IPS-NIHi7 (cell line): Measurements from ENCODE around the gene OR6C65.
"Not testable (repeated sequence)": the region's sequence is repeated elsewhere in the genome, so short reads cannot be mapped to it uniquely, and the experiment has no call there.

ENCODE experiments used
- DNase-seq: peaks from one replicate; pipeline ENCODE4 v3.0.0; 2012; ENCODE audit warnings: mixed read lengths; ENCODE audit errors: extremely low spot score

Gene OR6C65

DNA sequence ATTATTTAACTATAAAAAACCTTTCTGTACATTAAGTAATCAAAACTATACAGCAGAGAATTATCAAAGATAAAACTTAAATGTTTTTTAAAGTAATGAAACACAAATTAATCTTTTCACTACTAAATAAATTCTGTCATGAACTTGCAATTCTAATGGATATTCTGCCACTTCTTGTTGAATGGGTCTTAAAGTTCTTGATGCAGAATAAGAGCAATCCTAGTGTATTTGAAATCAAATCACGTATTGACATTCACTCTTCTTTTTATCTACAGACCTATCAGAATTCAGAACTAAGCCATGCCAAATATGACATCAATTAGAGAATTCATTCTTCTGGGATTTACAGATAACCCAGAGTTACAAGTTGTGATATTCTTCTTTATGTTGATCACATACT is at the start of gene OR6C65:
Gene OR6C65, plus strand, starts transcription at position 301 of the 400 bp plus-strand sequence. Its CDS starts 0 bp downstream, at position 301.
- DNase-seq: no peak

DNA sequence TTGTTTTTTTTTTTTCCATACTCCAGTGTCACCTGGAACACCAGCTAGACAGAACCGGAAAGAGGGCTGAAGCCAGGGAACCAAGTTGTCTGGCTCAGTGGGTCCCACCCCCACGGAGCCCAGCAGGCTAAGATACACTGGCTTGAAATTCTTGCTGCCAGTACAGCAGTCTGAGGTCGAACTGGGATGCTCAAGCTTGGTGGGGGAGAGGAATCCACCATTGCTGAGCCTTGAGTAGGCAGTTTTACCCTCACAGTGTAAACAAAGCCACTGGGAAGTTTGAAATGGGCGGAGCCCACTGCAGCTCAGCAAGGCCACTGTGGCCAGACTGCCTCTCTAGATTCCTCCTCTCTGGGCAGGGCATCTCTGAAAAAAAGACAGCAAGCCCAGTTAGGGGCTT is 45.0 kb upstream of the OR6C65 start:
- not testable (repeated sequence) for DNase-seq

DNA sequence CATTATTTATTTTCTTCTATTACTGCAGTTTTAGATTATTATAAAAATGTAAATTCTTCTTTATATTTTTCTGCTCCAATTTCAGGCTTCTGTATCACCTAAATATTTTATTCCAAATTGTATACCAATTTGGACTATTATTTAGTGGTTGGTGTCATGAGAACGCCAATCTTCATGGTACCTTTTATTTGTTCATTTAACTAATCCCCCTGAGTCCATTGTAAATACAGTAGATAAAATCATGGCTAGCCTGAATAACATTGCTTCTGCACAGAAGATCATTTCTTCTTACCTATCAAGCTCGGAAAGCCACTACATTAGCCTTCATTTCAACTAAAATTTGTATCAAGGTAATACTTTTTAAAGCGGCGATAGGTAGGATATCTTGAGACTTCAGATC is 37.7 kb upstream of the OR6C65 start, which contains the start of gene OR6C75:
Gene OR6C75, plus strand, starts transcription at position 301 of the 400 bp plus-strand sequence. CDS start 2,136 bp downstream, outside the sequence.
- DNase-seq: no peak

DNA sequence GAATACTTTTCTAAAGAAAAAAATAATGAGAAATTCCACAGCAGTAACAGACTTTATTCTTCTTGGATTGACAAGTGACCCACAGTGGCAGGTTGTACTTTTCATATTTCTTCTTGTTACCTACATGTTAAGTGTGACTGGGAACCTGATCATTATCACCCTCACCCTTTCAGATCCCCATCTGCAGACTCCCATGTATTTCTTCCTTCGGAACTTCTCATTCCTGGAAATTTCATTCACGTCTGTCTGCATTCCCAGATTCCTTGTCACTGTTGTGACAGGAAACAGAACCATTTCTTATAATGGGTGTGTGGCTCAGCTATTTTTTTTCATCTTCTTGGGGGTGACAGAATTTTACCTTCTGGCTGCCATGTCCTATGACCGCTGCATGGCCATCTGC is 35.2 kb upstream of the OR6C65 start:
- DNase-seq: no peak

DNA sequence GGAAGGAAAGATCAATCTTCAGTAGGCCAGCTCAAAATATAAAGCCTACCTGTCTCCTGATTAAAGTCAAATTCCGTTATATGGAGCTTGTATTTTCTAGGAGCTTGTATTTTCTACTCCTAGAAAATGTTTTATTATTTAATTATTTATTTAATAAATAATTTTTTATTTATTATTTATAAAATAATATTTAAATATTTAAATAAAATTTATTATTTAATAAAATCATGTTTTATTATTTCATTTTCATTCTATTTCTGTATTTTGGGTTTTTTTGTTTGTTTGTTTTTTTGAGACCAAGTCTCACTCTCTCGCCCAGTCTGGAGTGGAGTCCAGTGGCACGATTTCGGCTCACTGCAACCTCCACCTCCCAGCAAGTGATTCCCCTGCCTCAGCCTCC is 27.8 kb upstream of the OR6C65 start:
- DNase-seq: no peak

DNA sequence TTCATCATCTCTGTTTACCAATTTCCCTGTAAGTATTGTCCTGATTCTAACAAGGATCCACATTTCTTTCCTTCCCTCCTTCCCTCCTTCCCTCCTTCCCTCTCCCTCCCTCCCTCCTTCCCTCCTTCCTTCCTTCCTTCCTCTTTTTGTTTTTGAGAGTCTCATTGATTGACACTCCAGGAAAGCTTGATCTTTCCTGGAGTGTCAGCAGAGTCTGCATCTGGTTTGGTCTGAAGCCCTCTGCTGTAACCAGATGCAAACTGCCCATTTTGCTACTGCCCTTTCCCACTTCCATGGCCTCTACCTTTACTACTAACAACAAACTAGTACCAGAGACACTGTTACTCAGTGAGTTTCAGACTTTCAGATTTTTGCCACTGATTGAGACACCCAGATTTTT is 14.4 kb upstream of the OR6C65 start:
- DNase-seq: peak; percentile 34

DNA sequence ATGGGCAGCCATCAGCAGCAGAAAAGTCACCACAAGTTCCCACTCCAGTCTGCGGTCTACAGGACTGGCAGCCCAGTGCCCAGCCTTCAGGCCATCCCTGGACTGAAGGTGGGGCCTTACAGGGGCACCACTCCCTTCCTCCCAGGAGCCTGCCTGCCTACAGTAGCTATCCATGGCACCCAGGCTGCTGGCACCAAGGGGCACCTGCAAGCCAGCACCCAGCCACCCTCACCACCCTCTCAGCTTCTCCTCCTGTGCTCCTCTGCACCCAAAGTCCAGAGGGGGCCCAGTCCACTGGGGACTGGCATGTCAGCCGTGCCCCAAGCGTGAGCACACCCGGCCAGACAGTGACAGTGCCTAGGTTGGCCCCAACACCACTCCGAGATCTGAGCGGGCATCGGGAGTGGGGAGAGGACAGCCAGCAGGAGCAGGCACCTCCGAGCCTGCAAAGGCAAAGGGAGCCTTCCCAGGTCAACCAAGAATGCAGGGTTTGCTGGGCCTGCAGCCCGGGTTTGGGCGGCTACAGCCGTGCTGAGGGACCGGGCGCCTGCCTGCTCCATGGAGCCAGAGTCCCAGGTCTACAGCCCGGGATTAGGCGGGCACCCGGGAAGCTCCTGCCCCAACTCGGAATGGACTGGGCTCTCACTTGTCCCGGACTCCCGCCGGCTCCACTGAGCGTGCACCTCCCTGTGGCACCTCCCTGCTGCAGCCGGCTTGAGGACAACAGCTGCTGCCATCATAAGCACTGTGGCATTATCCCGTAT is 8.1 kb upstream of the OR6C65 start:
- DNase-seq: no peak

DNA sequence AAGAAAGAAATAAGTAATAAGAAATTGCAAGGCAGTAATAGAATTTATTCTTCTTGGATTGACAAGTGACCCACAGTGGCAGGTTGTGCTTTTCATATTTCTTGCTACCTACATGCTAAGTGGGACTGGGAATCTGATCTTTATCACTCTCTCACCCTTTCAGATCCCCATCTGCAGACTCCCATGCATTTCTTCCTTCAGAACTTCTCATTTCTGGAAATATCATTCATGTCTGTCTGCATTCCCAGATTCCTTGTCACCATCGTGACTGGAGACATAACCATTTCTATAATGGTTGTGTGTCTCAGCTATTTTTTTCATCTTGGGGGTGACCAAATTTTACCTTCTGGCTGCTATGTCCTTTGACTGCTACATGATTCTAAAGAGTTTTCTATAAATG is 4.0 kb upstream of the OR6C65 start:
- DNase-seq: no peak

DNA sequence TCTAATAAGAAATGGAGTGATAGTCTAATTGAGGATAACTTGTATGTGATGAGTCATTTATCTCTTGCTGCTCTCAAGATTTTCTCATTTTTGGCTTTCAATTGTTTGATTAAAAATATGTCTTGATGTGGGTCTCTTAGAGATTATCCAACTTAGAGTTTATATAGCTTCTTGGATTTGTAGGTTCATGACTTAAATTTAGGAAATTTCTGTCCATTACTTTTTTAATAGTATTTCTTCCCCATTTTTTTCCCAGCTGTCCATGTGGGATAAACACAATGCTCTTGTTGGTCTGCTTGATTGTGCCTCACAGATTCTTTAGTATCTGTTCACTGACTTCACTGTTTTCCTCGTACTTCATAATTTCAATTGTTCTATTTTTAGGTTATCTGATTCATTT is 7.5 kb downstream of the OR6C65 start:
- DNase-seq: no peak

DNA sequence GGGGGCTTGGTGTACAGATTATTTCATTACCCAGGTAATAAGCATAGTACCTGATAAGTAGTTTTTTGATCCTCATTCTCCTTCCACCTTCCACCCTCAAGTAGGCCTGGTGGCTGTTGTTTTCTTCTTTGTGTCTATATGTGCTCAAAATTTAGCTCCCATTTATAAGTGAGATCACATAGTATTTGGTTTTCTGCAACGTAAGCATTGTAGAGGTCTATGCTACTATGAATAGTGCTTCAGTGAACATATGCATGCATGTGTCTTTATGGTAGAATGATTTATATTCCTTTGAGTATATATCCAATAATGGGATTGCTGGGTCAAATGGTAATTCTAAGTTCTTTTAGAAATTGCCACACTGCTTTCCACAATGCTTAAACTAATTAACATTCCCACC is 8.8 kb downstream of the OR6C65 start:
- DNase-seq: not testable (repeated sequence)

DNA sequence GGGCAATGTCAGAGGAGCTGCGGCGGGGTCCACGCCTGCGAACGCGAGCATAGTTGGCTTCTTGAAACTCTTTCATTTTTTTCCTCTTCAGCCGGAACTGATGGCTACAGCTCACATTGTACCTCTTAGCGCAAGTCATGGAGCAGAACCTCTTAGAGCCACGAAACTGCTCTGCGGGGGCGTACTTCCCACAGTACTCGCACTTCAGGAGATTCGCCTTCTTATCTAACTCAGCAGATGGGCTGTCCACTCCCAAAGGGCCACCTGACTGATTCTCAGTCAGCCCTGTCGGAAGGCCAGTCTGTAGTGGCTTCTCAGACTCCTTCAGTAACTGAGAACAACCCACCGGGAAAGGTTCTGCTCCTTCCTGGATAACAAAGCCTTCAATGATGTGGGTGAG is 11.8 kb downstream of the OR6C65 start:
- not testable (repeated sequence) for DNase-seq

DNA sequence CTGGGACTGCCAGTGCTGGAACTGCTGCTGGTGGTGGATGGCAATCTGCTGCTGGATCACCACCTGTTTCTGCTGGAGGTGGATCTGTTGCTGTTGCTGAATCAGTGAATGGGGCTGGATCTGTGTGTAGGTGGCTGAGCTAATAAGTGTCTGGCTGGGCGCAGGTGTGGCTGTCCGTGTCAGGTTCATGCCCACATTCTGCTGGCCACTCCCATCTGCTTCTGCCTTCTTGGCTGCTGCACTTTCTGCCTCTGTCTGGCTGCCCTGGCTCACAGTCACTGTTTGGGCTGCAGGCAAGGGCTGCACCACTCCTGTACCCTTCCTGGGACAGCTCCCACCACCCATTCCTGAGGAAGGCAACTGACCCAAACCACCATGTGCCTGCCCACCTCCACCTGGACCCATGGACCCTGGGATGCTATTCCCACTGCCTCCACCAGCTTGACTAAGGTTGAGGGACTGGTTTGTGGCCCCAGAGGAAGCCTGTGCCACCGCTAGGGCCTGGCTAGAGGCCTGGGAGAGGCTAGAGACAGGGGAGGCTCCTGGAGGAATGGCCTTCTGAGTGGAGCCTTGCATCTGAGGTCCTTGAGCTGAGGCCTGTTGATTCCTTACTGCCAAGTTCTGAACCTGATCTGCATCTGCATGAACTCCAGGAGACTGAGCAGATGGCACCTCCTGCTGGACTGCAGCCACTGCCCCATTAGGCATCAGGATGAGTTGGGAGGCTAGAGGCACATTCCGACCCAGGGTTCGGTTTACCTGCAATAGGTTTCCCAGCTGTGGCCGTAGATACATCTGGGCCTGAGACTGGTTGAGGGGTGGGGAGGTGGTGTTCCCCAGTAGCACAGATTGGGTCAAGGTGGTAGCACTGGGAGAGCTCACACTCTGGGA is 13.4 kb downstream of the OR6C65 start:
- DNase-seq: not testable (repeated sequence)

DNA sequence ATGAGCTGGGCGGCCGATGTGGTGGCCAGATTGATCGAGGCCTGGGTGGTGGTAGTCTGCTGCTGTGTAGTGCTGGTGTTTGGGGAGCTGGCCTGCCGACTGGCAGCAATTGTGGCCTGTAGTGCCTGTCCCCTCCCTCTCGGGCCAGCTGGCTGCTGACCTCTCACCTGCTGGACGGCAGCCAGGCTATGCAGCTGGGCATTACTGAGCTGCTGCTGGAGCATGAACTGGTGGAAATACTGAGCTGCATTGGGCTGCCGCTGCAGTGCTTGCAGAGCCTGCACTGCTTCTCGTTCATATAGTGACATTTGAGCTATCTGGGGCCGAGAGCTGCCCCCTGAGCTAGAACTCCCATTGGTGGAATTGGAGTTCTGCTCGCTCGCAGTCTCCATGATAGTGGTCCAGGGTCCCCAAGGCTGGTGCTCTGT is 14.1 kb downstream of the OR6C65 start:
- not testable (repeated sequence) for DNase-seq

DNA sequence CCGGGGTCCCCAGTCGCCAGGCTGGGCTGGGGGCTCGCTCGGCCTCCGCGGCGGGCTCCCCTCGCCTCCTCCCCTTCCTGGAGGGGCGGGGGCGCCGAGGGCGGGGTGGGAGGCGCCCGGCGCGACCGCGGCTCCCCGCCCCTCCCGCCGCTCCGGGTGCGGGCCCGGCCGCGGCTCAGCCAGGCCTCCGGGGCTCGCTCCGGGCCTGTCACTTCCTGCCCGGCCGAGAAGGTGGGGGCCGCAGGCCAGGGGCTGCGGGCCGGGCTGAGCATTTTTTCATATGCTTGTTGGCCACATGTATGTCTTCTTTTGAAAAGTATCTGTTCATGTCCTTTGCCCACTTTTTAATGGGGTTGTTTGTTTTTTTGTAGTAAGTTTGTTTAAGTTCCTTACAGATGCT is 14.6 kb downstream of the OR6C65 start:
- DNase-seq: not testable (repeated sequence)

DNA sequence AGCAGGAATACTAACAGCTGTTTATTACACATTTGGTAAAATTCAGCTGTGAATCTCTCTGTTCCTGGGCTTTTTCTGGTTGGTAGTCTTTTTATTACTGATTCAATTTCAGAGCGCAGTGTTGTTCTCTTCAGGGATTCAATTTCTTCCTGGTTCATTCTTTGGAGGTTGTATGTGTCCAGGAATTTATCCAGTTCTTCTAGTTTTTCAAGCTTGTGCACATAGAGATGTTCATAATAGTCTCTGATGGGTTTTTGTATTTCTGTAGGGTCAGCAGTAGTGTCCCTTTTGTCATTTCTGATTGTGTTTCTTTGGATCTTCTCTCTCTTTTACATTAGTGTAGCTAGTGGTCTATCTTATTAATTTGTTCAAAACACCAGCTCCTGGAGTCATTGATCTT is 16.6 kb downstream of the OR6C65 start:
- no peak for DNase-seq

DNA sequence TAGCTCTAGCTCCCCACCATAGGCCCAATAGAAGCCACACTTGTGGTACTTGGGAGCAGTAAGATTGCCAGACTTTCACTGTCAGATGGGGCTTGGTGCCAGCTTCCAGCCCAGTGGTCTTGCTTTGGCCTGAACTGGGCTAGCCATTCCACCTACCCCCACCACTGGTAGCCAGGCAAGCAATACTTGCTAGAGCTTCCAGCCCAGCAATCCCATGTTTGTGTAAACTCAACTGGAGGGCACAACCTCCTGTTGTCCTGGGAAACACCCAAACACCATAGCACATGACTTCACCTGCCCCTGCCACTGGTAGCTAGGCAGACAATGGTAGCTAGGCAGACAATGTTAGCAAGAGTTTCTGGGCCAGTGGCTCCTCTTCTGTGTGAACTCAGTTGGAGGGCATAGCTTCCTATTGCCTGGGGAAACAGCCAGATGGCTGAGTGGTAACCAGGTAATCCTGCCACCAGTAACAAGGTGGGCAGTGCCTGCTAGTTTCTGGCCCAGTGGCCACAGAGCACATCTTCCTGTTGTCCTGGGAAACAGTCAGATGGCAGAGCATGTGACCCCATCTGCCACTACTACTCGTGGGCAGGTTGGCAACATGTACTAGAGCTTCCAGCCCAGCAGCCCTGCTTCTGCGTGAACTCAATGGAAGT is 20.1 kb downstream of the OR6C65 start:
- no peak for DNase-seq

DNA sequence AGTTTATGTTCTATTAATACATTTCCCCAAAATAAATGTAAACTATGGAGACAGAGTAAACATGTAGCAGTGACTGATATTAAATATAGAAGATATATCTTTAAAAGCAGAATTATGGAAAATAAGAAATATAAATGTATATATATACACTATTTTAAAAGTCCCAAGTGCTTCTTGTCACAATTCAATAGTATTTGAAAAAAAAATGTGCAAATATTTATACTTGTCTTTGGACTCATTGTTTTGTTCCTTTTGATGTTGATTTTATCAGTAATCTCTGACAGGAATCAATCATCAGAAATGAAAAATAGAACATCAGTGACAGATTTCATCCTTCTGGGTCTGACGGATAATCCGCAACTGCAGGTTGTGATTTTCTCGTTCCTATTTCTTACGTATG is 25.6 kb downstream of the OR6C65 start, which contains the start of gene OR6C76:
Gene OR6C76, plus strand, starts transcription at position 301 of the 400 bp plus-strand sequence. Its CDS starts 0 bp downstream, at position 301.
- DNase-seq: no peak

DNA sequence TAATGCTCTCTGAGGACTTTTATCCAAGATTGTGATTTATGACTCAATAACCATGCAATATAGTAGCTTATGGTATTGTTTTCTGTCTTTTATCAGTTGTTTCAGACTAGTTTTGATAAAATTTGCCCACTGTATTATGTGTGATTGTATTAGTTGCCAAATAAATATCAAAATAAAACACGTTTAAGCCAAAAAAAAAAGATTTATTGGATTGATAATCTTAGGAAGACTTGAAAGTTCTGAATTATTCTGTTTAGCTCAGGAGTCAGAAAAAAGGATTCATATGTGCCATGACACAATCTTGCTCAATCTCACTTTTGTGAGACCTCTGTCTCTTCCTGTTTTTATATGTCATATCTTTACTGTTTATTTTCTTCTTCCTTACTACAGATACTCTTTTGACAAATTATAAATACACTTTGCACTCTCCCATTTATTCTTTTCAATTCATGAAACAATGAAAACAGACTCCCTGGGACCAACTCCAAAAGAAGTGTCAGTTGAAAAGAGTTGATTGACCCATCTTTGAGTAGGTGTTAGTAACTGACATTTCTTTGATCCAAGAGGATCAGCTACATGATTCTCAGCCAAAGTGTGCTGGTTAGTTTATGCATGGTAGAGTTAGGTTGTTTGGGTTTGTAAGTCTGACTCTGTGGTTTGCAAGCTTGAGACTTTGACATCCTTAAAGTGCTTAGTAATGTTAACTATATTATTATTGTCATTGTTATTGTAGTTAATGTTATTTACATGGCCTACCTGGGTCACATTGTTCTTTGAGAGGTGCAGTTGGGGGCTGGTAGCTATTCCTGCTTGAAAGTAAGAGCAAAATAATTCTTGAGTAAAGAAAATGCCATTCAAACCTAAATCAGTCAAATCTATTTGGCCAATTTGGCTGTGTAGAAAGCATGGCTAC is 28.3 kb downstream of the OR6C65 start:
- DNase-seq: no peak

DNA sequence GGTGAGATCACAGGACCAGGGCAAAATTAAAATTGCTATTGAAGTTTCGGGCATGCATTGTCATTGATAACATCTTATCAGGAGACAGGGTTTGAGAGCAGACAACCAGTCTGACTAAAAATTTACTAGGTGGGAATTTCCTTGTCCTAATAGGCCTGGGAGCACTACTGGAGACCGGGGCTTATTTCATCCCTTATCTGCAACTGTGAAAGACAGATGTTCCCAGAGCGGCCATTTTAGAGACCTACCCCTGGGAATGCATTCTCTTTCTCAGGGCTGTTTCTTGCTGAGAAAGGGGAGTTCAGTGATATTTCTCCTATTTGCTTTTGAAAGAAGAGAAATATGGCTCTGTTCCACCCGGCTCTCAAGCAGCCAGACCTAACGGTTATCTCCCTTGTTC is 40.9 kb downstream of the OR6C65 start:
- DNase-seq: not testable (repeated sequence)

DNA sequence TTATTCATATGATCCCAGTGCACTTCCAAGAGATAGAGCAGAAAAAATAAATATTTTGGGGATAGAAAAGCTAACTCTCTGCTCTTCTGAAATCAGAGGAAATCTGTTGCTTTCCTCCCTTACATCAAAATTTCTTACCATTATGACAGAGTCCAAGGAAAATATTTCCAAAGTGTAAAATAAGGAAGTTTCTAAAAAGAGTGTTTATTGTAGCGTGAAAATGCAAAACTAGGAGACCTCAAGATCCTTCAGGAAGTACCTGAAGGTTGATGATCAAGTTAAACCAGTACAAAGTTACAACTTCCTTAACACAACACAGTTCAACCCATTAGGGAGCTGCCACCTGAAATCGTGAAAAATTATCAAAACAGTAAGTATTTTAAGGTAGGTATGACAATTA is 43.4 kb downstream of the OR6C65 start, which contains the start of gene OR6C2:
Gene OR6C2, plus strand, starts transcription at position 301 of the 400 bp plus-strand sequence. CDS start 8,138 bp downstream, outside the sequence.
- DNase-seq: no peak

DNA sequence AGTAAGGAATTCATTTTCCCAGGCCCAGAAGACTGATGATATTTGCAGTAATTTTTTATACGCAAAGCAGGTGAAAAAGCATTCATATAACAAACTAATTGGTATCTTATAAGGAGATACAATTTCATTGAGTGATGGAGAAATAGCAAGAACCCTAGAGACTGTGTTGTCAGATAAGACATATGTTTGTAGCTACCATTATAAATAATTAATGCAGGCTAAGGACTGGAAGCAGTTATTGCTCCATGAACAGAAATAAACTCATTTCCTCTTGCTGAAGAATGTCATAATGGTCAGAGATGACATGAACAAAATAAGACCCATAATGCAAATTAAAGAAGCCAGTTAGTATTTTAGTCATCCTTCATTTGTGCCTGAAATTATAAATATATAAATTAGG is 45.0 kb downstream of the OR6C65 start:
- DNase-seq: no peak
